PC-9 (cell line): Measurements from ENCODE around the gene RAP2A. TPM values are rescaled to one million over a fixed set of nuclear protein-coding genes. Genes with fewer than 3 reads are reported as not detected.
A peak's percentile ranks its signal among the peaks of the same experiment; 100 is the strongest.

ENCODE experiments used
- BruUV-seq: library from RNA; stranded (reverse); fragments of 400-500 nt; replicated peaks from 2 replicates; lab custom pipeline; 2021; lab: Mats Ljungman, UMichigan
- CTCF ChIA-PET: fragments of 300-600 bp; sonication (Branson Sonifier 250); formaldehyde crosslinking; loops from one replicate; lab custom pipeline; 2022; ENCODE audit warnings: antibody characterized with exemption; lab: Charles Lee
- POLR2A ChIA-PET: fragments of 300-600 bp; sonication (Branson Sonifier 250); formaldehyde crosslinking; loops from one replicate; lab custom pipeline; 2022; ENCODE audit warnings: antibody characterized with exemption; ENCODE audit not compliant: unreplicated experiment; lab: Charles Lee
- DNase-seq, 2 experiments: peaks; one replicate each; pipeline versions ENCODE4 v3.0.0 to v3.0.0-alpha.2; 2015 to 2022; ENCODE audit warnings: mixed read lengths in 1 of 2
- H2AFZ ChIP-seq: fragments of 200-600 bp; sonication (generic); 2 replicates; pipeline ENCODE4 v1.8.1; 2017; ENCODE audit warnings: antibody characterized with exemption
- H3F3A ChIP-seq: fragments of 200-600 bp; sonication (generic); 2 replicates; pipeline ENCODE4 v1.8.1; 2017; ENCODE audit warnings: antibody characterized with exemption, mild to moderate bottlenecking, low read depth; ENCODE audit not compliant: insufficient read depth
- H3K27ac ChIP-seq: fragments of 200-600 bp; sonication (generic); 2 replicates; pipeline ENCODE4 v1.6.1; 2016; ENCODE audit warnings: mixed run types
- H3K27me3 ChIP-seq: fragments of 200-600 bp; sonication (generic); 2 replicates; pipeline ENCODE4 v1.6.1; 2016; ENCODE audit warnings: low read depth, mixed run types; ENCODE audit not compliant: insufficient read depth
- H3K36me3 ChIP-seq: fragments of 200-600 bp; sonication (generic); 2 replicates; pipeline ENCODE4 v1.6.1; 2016; ENCODE audit warnings: low read depth, mixed run types
- H3K4me1 ChIP-seq: fragments of 200-600 bp; sonication (generic); replicated peaks from 2 replicates; pipeline ENCODE4 v1.6.1; 2016; ENCODE audit warnings: mixed run types; ENCODE audit not compliant: insufficient read depth
- H3K4me2 ChIP-seq: fragments of 200-600 bp; sonication (generic); 2 replicates; pipeline ENCODE4 v1.6.1; 2017; ENCODE audit warnings: mixed run types
- H3K4me3 ChIP-seq: fragments of 200-600 bp; sonication (generic); 2 replicates; pipeline ENCODE4 v1.6.1; 2016; ENCODE audit warnings: mixed run types
- H3K79me2 ChIP-seq: fragments of 200-600 bp; sonication (generic); 2 replicates; pipeline ENCODE4 v1.6.1; 2017; ENCODE audit warnings: low read depth, mixed run types
- H3K9me2 ChIP-seq: fragments of 200-600 bp; sonication (generic); 2 replicates; pipeline ENCODE4 v1.8.1; 2017; ENCODE audit warnings: mild to moderate bottlenecking; ENCODE audit not compliant: insufficient read depth
- H3K9me3 ChIP-seq: fragments of 200-600 bp; sonication (generic); 2 replicates; pipeline ENCODE4 v1.8.1; 2016; ENCODE audit warnings: low read depth; ENCODE audit not compliant: insufficient read depth
- H4K20me1 ChIP-seq: fragments of 200-600 bp; sonication (generic); 2 replicates; pipeline ENCODE4 v1.8.1; 2017; ENCODE audit not compliant: insufficient read depth
- CTCF ChIP-seq: fragments of 200-600 bp; sonication (generic); conservative IDR thresholded peaks from 2 replicates; pipeline ENCODE4 v1.6.1; 2017; ENCODE audit warnings: mixed run types, antibody characterized with exemption, mild to moderate bottlenecking, moderate library complexity
- EZH2 ChIP-seq: fragments of 200-600 bp; sonication (generic); IDR thresholded peaks from 2 replicates; pipeline ENCODE4 v1.8.0; 2017; ENCODE audit warnings: antibody characterized with exemption, low read depth
- intact Hi-C: fragments of 100-400 bp; cut with micrococcal nuclease; formaldehyde crosslinking; loops from one replicate; pipeline ENCODE4 v1.10.0; 2022; ENCODE audit not compliant: unreplicated experiment
- total RNA-seq: library from RNA; stranded (reverse); gene quantifications from 2 replicates; pipeline ENCODE4 v1.2.3, GENCODE V29; 2021

The RAP2A gene
- total RNA-seq, 1 experiment from 2014 or later = 21.5 TPM

DNA sequence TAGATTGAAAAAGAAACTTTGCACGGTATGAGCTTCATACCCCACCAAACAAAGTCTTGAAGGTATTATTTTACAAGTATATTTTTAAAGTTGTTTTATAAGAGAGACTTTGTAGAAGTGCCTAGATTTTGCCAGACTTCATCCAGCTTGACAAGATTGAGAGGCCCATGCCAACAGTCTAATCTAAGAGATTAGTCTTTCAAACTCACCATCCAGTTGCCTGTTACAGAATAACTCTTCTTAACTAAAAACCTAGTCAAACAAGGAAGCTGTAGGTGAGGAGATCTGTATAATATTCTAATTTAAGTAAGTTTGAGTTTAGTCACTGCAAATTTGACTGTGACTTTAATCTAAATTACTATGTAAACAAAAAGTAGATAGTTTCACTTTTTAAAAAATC, 41.9 kb upstream of the RAP2A start:
- H3F3A ChIP-seq = peaks cover 37% of the 10 kb centered on the region
- no peak overlapping the region for H2AFZ ChIP-seq
- intact Hi-C loops = no loop called here
- BruUV-seq = no TSS peak
- peaks cover 10% of the 10 kb centered on the region for H3K4me1 ChIP-seq
- H3K4me3 ChIP-seq = no peak overlapping the region
- TF ChIP-seq EZH2 (no peak), CTCF (no peak)
- peaks cover 16% of the 10 kb centered on the region for H4K20me1 ChIP-seq
- H3K27me3 ChIP-seq = no peaks in the 10 kb centered on the region
- peaks cover 42% of the 10 kb centered on the region for H3K36me3 ChIP-seq
- POLR2A ChIA-PET = no interaction called here
- CTCF ChIA-PET = interaction anchor here (0.7 kb wide), 1 partner anchor 277 kb away, joined by 4 read pairs; no protein-coding TSS in a partner anchor
- H3K9me2 ChIP-seq = no peaks in the 10 kb centered on the region
- H3K9me3 ChIP-seq = no peaks in the 10 kb centered on the region
- DNase-seq = no peak
- no peak overlapping the region for H3K4me2 ChIP-seq
- no peak overlapping the region for H3K27ac ChIP-seq
- no peaks in the 10 kb centered on the region; the same call in 1 of the 2 replicates for H3K79me2 ChIP-seq

GRCh38 chr13:97394542-97394941, 39.4 kb upstream of the RAP2A start:
- TF ChIP-seq EZH2 (no peak), CTCF (no peak)
- Histone ChIP-seq H3K27ac (peak overlapping the region; percentile 45; the same call in 1 of the 2 replicates), H3K27me3 (no peaks in the 10 kb centered on the region), H2AFZ (no peak overlapping the region), H3K4me3 (no peak overlapping the region), H3K9me3 (no peaks in the 10 kb centered on the region), H3F3A (peaks cover 29% of the 10 kb centered on the region), H3K4me2 (no peak overlapping the region), H3K79me2 (no peaks in the 10 kb centered on the region), H3K4me1 (peaks cover 10% of the 10 kb centered on the region), H3K9me2 (no peaks in the 10 kb centered on the region), H4K20me1 (peaks cover 3% of the 10 kb centered on the region), H3K36me3 (peaks cover 29% of the 10 kb centered on the region)
- DNase-seq = no peak
- POLR2A ChIA-PET = no interaction called here
- CTCF ChIA-PET = no interaction called here
- no TSS peak for BruUV-seq
- intact Hi-C loops = no loop called here

DNA sequence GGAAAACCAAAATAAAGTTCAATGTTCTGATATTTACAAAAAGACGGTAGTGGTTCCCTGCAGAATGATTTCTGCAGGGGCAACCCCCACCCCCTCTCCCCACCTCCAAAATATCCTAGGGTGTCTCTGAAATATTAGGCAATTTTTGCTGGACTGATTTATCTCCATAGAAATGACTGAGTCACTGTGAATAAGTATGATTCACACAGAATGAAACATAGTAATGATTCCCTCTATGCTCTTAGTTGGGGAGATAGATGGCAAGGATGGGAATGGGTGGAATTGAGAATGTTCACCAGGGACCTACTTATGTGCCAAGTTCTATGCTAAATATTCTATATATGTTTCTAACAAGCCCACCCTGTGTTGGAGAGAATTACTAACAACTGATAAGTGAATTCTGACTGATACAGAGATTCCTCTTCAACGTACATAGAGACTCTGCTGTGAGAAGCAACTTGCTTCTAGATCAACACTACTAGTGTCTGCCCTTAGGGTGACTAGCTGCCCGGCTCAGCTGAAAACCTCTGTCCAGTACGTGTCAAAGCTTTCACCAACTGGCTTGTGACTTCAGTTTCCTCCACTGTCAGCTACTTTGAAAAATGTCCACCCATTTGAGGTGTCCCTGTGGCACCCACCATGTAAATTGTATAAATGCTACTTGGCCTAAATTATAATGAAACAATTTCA, 38.4 kb upstream of the RAP2A start:
- Histone ChIP-seq H3K36me3 (peaks cover 23% of the 10 kb centered on the region), H3K9me3 (no peaks in the 10 kb centered on the region), H3K4me1 (peaks cover 10% of the 10 kb centered on the region), H3K27me3 (no peaks in the 10 kb centered on the region), H3K4me3 (no peak overlapping the region), H2AFZ (no peak overlapping the region), H3K4me2 (no peak overlapping the region), H3K27ac (peak overlapping the region; percentile 45), H3K79me2 (no peaks in the 10 kb centered on the region), H3F3A (peaks cover 22% of the 10 kb centered on the region), H4K20me1 (no peaks in the 10 kb centered on the region; the same call in 1 of the 2 replicates), H3K9me2 (no peaks in the 10 kb centered on the region)
- no peak for TF ChIP-seq EZH2
- TF ChIP-seq CTCF = no peak
- CTCF ChIA-PET = no interaction called here
- DNase-seq = peak in 1 of 2 experiments; percentile 43
- no TSS peak for BruUV-seq
- POLR2A ChIA-PET = no interaction called here
- intact Hi-C loops = no loop called here
